GM21576 (cell line): ENCODE measurements around the gene C4orf50.
"Not testable (repeated sequence)": the region's sequence is repeated elsewhere in the genome, so short reads cannot be mapped to it uniquely, and the experiment has no call there.

Source experiments
- ATAC-seq: cut with Tn5 transposase; IDR thresholded peaks from one replicate; pipeline ENCODE4 v1.9.1; 2021; ENCODE audit warnings: mild to moderate bottlenecking, moderate library complexity; ENCODE audit not compliant: unreplicated experiment

Gene C4orf50

GRCh38 chr4:5954056-5954760, 64.0 kb downstream of the C4orf50 start:
- ATAC-seq, result no peak

GRCh38 chr4:5952975-5953951, 65.0 kb downstream of the C4orf50 start:
- no peak for ATAC-seq

- no peak for ATAC-seq
These were observed 65.8 kb downstream of the C4orf50 start for GRCh38 chr4:5952286-5952974.

- not testable (repeated sequence) for ATAC-seq
These were observed 71.6 kb downstream of the C4orf50 start for GRCh38 chr4:5946653-5947052.

DNA sequence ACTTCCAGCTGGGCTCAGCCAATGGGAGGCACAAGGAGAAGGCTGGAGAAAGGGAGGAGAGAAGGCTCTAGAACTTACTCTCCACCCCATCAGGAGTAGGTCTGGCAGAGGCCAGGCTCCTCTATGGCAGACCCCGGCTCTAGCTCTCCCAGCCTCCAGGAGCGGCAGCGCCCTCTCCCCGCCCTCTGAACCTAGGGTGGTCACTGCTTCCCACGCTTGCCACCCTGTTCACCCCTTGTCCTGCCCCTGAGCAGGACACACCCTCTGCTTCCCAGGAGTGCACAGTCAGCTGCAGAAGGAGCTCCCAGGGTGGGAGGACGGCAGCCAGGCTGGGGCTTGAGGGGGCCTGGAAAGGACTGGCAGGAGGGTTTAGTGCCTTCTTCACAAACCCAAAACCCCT, 72.3 kb downstream of the C4orf50 start:
- no peak for ATAC-seq

DNA sequence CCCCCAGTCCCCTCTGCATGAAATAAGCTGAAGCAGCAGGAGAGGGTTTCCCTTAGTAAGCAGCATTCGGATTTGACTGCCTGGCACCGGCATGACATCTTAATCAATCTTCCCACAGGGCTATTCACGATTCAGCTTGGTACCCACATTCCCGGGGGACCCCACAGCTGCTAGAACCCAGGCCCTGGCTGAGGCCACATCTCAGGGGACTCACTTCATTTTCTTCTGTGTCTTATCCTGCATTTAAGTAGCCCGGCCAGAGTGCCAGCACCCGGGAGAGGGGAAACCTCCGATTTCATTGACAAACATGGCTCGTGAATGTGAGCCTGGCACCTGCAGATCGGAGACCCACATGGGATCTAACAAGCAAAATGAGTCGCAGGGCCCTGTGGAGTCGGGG, 73.1 kb downstream of the C4orf50 start:
- ATAC-seq, result no peak

GRCh38 chr4:5943561-5943960, 74.7 kb downstream of the C4orf50 start:
- no peak for ATAC-seq

GRCh38 chr4:5942947-5943346, 75.3 kb downstream of the C4orf50 start:
- ATAC-seq, result no peak

DNA sequence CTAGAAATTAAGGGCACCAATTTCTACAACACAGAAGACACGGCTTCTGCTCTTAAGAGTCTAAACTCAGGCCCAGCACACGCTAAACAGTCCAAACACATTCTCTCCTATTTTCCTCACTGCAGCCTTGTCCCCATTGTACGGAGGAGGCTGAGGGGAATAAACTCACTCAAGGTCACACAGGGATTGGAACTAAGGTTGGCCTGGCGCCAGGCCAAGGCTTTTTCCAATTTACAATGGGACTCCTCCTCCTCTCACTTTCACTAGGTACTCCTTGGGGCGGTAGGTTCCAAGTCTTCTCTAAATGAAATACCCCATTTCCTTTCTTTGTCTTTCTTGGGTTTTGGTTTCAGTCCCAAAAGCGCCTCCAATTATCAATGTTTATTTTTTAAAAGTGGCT, 76.6 kb downstream of the C4orf50 start:
- ATAC-seq, result no peak

DNA sequence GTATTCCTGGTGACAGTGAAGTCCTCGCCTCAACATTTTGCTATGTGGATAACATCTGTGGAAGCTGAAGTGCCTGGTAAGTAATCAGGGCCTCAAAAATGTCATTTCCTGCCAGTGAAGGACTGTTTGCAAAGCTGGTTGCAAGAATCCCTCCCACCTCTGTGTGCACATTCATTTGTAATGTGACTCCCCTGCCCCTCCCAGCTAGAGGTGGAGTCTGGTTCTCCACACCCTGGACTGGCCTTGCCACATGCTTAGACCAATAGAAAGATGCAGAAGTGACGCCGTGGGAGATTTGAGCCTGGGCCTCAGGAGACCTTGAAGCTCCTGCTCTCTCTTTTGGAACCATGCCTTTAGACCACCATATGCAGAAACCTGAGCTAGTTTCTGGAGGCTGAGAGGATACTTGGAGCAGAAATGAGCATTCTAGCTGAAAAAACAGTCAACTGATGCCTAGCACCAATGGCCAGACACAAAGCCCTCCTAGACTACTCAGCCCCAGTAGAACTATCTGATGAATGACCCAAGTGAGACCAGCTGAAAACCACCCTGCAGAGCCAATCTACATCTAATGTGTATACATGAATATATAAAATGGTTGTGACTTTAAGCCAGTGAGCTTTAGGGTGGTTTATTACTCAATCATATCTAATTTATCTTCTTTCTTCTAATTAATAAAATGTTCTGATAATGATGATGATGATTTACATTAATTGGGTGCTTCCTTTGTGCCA, 77.6 kb downstream of the C4orf50 start:
- ATAC-seq, result no peak

DNA sequence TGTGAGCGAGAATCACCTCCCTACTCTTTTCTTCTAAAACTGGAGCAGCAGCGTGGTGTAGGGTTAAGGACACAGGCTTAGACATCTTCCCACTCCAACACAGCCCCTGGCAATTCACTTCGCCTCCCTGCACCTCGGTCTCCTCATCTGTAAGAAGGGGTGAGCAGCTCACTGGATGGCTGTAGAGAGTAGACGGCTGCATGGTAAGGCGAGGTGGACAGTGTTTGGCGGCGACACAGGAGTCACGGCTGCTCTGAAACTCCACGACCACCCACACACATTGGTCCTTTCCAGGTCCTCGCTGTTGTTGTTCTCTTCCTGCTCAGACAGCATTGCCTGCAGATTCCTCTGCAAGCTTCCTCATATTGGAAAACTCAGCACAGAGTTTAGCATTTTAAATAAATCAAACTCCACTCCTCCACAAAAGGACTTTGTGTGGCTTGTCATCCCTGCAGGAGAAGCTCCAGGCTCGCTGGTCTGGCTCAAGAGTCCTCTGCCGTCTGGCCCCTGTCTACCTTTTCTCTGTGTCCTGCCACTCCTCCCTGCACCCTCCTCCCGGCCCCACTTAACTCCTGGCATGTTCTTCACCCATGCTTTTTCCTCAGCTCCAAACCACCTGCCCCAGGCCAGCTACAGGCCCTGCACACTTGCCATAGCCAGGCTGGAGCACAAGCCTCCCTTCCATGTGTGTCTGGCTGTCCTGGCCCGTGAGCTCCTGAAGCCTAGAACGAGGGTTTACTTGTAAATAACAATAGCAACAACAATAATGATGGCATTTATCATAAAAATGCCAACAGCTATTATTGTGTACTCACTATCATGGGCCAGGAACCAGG, 84.0 kb downstream of the C4orf50 start:
- no peak for ATAC-seq

GRCh38 chr4:5933116-5933515, 85.1 kb downstream of the C4orf50 start:
- ATAC-seq, result no peak

DNA sequence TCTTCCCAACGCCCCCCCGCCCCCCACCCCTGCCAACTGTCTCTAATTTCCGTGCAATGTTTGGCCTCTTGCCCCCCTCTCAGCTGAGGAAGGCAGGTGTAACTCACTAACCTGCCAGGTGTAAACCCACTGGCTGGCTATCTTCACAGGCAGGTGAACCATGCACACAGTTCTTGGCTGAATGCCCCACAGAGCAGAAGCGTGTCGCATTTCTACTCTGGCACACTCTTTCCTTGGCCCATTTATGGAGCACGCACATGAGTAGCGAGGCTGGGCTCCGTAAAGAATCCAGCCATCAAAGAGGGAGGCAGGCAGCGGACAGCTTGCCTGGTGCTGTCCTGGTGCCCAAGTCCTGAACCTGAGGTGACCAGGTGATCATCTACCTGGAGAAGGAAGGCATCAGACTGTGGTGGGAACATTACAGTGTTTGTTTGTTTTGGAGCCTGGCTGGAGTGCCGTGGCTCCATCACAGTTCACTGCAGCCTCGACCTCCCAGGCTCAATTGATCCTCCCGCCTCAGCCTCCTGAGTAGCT, 86.1 kb downstream of the C4orf50 start:
- ATAC-seq, result no peak

DNA sequence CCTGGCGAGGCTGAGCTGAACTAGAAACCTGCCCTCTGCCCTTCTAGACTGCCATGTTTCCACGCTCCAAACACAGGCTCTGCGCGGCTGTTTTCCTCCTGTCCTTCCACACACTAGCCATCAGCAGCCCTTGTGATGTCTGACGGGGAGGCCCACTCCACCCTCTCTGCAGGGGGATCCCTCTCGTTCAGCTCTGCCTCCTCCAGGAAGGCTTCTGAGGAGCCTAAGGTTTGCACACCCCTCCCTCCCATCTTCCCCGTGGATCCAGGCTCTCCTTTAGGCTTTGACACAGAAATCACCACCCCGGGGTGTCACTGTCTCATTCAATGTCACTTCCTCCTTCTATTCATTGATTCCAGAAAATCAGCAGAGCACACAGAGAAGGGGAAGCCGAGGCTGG, 86.7 kb downstream of the C4orf50 start:
- ATAC-seq, result no peak

- ATAC-seq, result no peak
These were observed 87.4 kb downstream of the C4orf50 start for GRCh38 chr4:5930876-5931275.

GRCh38 chr4:5930456-5930855, 87.8 kb downstream of the C4orf50 start:
- no peak for ATAC-seq

DNA sequence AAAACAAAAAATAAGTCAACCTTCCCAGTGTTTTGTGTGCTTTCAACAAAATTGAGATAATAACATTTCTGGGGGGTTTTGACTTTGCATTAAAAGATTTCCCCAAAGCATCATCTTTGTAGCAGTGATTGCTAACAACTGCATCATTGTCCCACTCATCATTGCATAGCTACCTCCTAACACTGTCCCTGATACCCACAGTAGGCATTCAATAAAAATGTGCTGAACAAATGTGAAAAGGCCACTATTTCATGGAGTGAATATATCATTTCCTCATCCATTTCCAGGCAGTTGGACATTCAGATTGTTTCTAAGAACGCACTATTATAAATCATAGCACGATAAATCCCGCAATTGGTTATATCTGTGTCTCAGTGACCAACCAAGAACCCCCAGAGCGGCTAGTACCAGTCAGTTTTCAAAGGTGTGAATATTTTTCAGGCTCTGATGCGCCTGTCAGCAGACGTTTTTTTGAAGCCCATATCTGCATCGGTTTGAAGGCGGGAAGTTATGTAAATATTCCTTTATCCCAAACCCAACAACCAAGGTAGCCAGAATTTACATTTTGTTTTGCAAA, 89.3 kb downstream of the C4orf50 start:
- no peak for ATAC-seq

GRCh38 chr4:5928274-5928673, 90.0 kb downstream of the C4orf50 start:
- ATAC-seq, result no peak

GRCh38 chr4:5927747-5928146, 90.5 kb downstream of the C4orf50 start:
- no peak for ATAC-seq
